Tibial artery (tissue), 4 donors: ENCODE measurements around the gene FRMD4A.
A peak's percentile ranks its signal among the peaks of the same experiment; 100 is the strongest.

ENCODE experiments used
- DNase-seq, 2 donors: peaks; one replicate each; pipeline ENCODE4 v3.0.0-alpha.2; 2019
- H3K27ac ChIP-seq, 2 donors: fragments of 200-600 bp; sonication (generic) in 1 of 2; 1 replicate in 1 of 2; 2 replicates in 1 of 2; pipeline ENCODE4 v1.5.1; 2018 to 2019; ENCODE audit warnings: mild to moderate bottlenecking in 1 of 2
- H3K27me3 ChIP-seq, 2 donors: fragments of 200-600 bp; sonication (generic) in 1 of 2; one replicate each; pipeline versions ENCODE4 v1.5.1 to v1.6.0; 2016 to 2019
- H3K36me3 ChIP-seq, 3 donors: fragments of 200-600 bp; sonication (generic) in 2 of 3; one replicate each; pipeline ENCODE4 v1.5.1; 2016 to 2019; ENCODE audit warnings: mild to moderate bottlenecking in 2 of 3
- H3K4me1 ChIP-seq, 4 donors: fragments of 200-600 bp; sonication (generic) in 2 of 4; 1 replicate in 3 of 4; 2 replicates in 1 of 4; pipeline ENCODE4 v1.5.1; 2016 to 2019
- H3K4me3 ChIP-seq, 2 donors: fragments of 200-600 bp; sonication (generic) in 1 of 2; 1 replicate in 1 of 2; 2 replicates in 1 of 2; pipeline ENCODE4 v1.5.1; 2018 to 2019; ENCODE audit warnings: mild to moderate bottlenecking in 2 of 2
- H3K9me3 ChIP-seq, 3 donors: fragments of 200-600 bp; sonication (generic) in 1 of 3; one replicate each; pipeline ENCODE4 v1.5.1; 2016 to 2019
- CTCF ChIP-seq, 2 experiments: fragments of 200-600 bp in 1 of 2; fragments of 450-650 bp in 1 of 2; IDR thresholded peaks; one replicate each; pipeline ENCODE4 v1.5.1; 2017 to 2019; ENCODE audit warnings: antibody characterized with exemption in 2 of 2, mild to moderate bottlenecking in 1 of 2, moderate library complexity in 1 of 2
- intact Hi-C: fragments of 100-400 bp; cut with DNase I; formaldehyde crosslinking; loops from one replicate; pipeline ENCODE4 v1.15.0; 2023; ENCODE audit warnings: low total_unique reads

FRMD4A gene

GRCh38 chr10:13708256-13708990, 622.3 kb downstream of the FRMD4A start:
- peak overlapping the region in 1 of 2 donors; percentile 58 for H3K27ac ChIP-seq

GRCh38 chr10:13707156-13707881, 623.4 kb downstream of the FRMD4A start:
- H3K9me3 ChIP-seq = no peaks in the 10 kb centered on the region
- H3K27ac ChIP-seq = peak overlapping the region; percentile 43 to 58
- H3K4me3 ChIP-seq = peak overlapping the region; percentile 41 to 52
- no peaks in the 10 kb centered on the region for H3K27me3 ChIP-seq
- intact Hi-C loops = no loop called here
- peak; percentile 81 to 85 for DNase-seq
- TF ChIP-seq CTCF (IDR thresholded peaks at IDR 0.05) = no peak
- H3K36me3 ChIP-seq = peaks cover 0 to 5% (median 0%) of the 10 kb centered on the region in 3 donors
- H3K4me1 ChIP-seq = peaks cover 0 to 29% (median 22%) of the 10 kb centered on the region in 4 donors

More at GRCh38 chr10:13708256-13708990, 622.3 kb downstream of the FRMD4A start:
- H3K9me3 ChIP-seq = no peaks in the 10 kb centered on the region
- no peak for DNase-seq
- peaks cover 0 to 5% (median 0%) of the 10 kb centered on the region in 3 donors for H3K36me3 ChIP-seq
- no peak overlapping the region for H3K4me3 ChIP-seq
- no peaks in the 10 kb centered on the region for H3K27me3 ChIP-seq
- H3K4me1 ChIP-seq = peaks cover 0 to 39% (median 28%) of the 10 kb centered on the region in 4 donors
- TF ChIP-seq CTCF (IDR thresholded peaks at IDR 0.05) = no peak
- intact Hi-C loops = no loop called here

GRCh38 chr10:13706604-13707003, 624.1 kb downstream of the FRMD4A start:
- no peak for TF ChIP-seq CTCF (IDR thresholded peaks at IDR 0.05)
- Histone ChIP-seq H3K4me1 (peaks cover 0 to 31% (median 19%) of the 10 kb centered on the region in 4 donors), H3K4me3 (peak overlapping the region; percentile 41 to 52), H3K27ac (peak overlapping the region; percentile 43 to 58), H3K36me3 (peaks cover 0 to 5% (median 0%) of the 10 kb centered on the region in 3 donors), H3K9me3 (no peaks in the 10 kb centered on the region), H3K27me3 (no peaks in the 10 kb centered on the region)
- DNase-seq = no peak
- intact Hi-C loops = no loop called here

GRCh38 chr10:13706175-13706574, 624.5 kb downstream of the FRMD4A start:
- DNase-seq = no peak
- no peak for TF ChIP-seq CTCF (IDR thresholded peaks at IDR 0.05)
- Histone ChIP-seq H3K9me3 (no peaks in the 10 kb centered on the region), H3K36me3 (peaks cover 0 to 5% (median 0%) of the 10 kb centered on the region in 3 donors), H3K27ac (no peak overlapping the region), H3K27me3 (no peaks in the 10 kb centered on the region), H3K4me1 (peaks cover 0 to 36% (median 19%) of the 10 kb centered on the region in 4 donors), H3K4me3 (no peak overlapping the region)
- intact Hi-C loops = no loop called here

- H3K36me3 ChIP-seq = peaks cover 0 to 5% (median 0%) of the 10 kb centered on the region in 3 donors
- no peak for DNase-seq
- no peak for TF ChIP-seq CTCF (IDR thresholded peaks at IDR 0.05)
- peaks cover 0 to 36% (median 19%) of the 10 kb centered on the region in 4 donors for H3K4me1 ChIP-seq
- no peak overlapping the region for H3K4me3 ChIP-seq
- no peak overlapping the region for H3K27ac ChIP-seq
- no peaks in the 10 kb centered on the region for H3K27me3 ChIP-seq
- no peaks in the 10 kb centered on the region for H3K9me3 ChIP-seq
- intact Hi-C loops = no loop called here
Measured at GRCh38 chr10:13705526-13706174, 625.1 kb downstream of the FRMD4A start.
